Transverse colon (tissue), 4 donors: Measurements from ENCODE around the gene PEX14. TPM values are rescaled to one million over a fixed set of nuclear protein-coding genes. Genes with fewer than 3 reads are reported as not detected.

Experiments
- DNase-seq: peaks from one replicate; pipeline ENCODE4 v3.0.0-alpha.2; 2019
- H3K27ac ChIP-seq, 4 donors: fragments of 200-600 bp; sonication (generic); 2 replicates each; pipeline ENCODE4 v1.5.1; 2016 to 2018; ENCODE audit warnings: inconsistent platforms in 4 of 4
- H3K27me3 ChIP-seq: fragments of 200-600 bp; sonication (generic); 2 replicates; pipeline ENCODE4 v1.5.1; 2017; ENCODE audit warnings: inconsistent platforms
- H3K36me3 ChIP-seq, 4 donors: fragments of 200-600 bp; sonication (generic); 2 replicates each; pipeline ENCODE4 v1.5.1; 2017 to 2019; ENCODE audit warnings: inconsistent platforms in 4 of 4
- H3K4me1 ChIP-seq, 4 donors: fragments of 200-600 bp; sonication (generic); 2 replicates each; pipeline ENCODE4 v1.5.1; 2017 to 2020; ENCODE audit warnings: inconsistent platforms in 4 of 4
- H3K4me3 ChIP-seq, 4 donors: fragments of 200-600 bp; sonication (generic); 1 replicate in 1 of 4; 2 replicates in 3 of 4; pipeline versions ENCODE4 v1.5.1 to v1.6.1; 2017 to 2019; ENCODE audit warnings: inconsistent platforms in 4 of 4
- H3K9me3 ChIP-seq, 2 donors: fragments of 200-600 bp; sonication (generic); 2 replicates each; pipeline ENCODE4 v1.5.1; 2017 to 2019; ENCODE audit warnings: inconsistent platforms in 2 of 2
- CTCF ChIP-seq, 5 experiments: fragments of 200-600 bp in 3 of 5; fragments of 450-650 bp in 2 of 5; sonication (generic) in 3 of 5; IDR thresholded peaks; 1 replicate in 2 of 5; 2 replicates in 3 of 5; pipeline ENCODE4 v1.5.1; 2016 to 2017; ENCODE audit warnings: antibody characterized with exemption in 5 of 5, inconsistent platforms in 3 of 5, mild to moderate bottlenecking in 2 of 5, moderate library complexity in 1 of 5
- EP300 ChIP-seq: sonication (generic); formaldehyde crosslinking; IDR thresholded peaks from one replicate; pipeline ENCODE4 v1.6.1; 2017; ENCODE audit warnings: antibody characterized with exemption, low read depth
- POLR2A ChIP-seq: fragments of 450-650 bp; IDR thresholded peaks from one replicate; pipeline ENCODE4 v1.6.1; 2016; ENCODE audit warnings: antibody characterized with exemption, mild to moderate bottlenecking, moderate library complexity
- POLR2AphosphoS5 ChIP-seq, 3 donors: sonication (generic); formaldehyde crosslinking; IDR thresholded peaks; one replicate each; pipeline ENCODE4 v1.6.1; 2016; ENCODE audit warnings: antibody characterized with exemption in 3 of 3
- WGBS, 2 donors: methylation state at CpG; one replicate each; pipeline ENCODE4 v1.1.5; 2018; ENCODE audit warnings: low coverage in 1 of 2; 5-methylcytosine and 5-hydroxymethylcytosine counted together
- in situ Hi-C, 4 donors: fragments of 200-750 bp; cut with MboI; loops; one replicate each; pipeline versions ENCODE4 v1.15.0 to v1.15.1; 2017; ENCODE audit warnings: low sequenced_read_pairs in 3 of 4, low pct_ligation_motif_present in 1 of 4, low pct_unique_long_range_greater_than_20kb in 1 of 4
- intact Hi-C: fragments of 100-400 bp; cut with DNase I; formaldehyde crosslinking; loops from one replicate; pipeline ENCODE4 v1.15.1; 2023; ENCODE audit warnings: low total_unique reads
- total RNA-seq, 4 donors: library from RNA; depleted of rRNA; stranded (reverse); fragments of >200 nt; gene quantifications; one replicate each; pipeline ENCODE4 v1.1.0, GENCODE V29; 2016

PEX14 gene
- total RNA-seq, 4 donors from 2014 or later = 2.4 to 16.5 (median 12.6) TPM

- H3K4me3 ChIP-seq = no peak overlapping the region
- TF ChIP-seq POLR2A (no peak), POLR2AphosphoS5 (IDR thresholded peaks at IDR 0.05) (no peak), EP300 (no peak)
- WGBS, 2 donors = 58 to 88% methylated on average over 4 to 7 of the region's 7 CpGs
- in situ Hi-C loops = no loop called here
- no peaks in the 10 kb centered on the region for H3K9me3 ChIP-seq
- intact Hi-C loops = no loop called here
- DNase-seq = no peak
- peaks cover 0 to 9% (median 0%) of the 10 kb centered on the region in 4 donors for H3K4me1 ChIP-seq
- peaks cover 0 to 6% (median 0%) of the 10 kb centered on the region in 4 donors for H3K36me3 ChIP-seq
- peak overlapping the region; percentile 11 to 45 (median 38) for H3K27ac ChIP-seq
- H3K27me3 ChIP-seq = no peaks in the 10 kb centered on the region
These were observed 153.9 kb downstream of the PEX14 start for GRCh38 chr1:10628685-10629084.

- in situ Hi-C loops = no loop called here
- H3K36me3 ChIP-seq = peaks cover 0 to 2% (median 0%) of the 10 kb centered on the region in 4 donors
- TF ChIP-seq CTCF (IDR thresholded peaks at IDR 0.05) (no peak), POLR2AphosphoS5 (IDR thresholded peaks at IDR 0.05) (no peak), EP300 (no peak), POLR2A (no peak)
These were observed 154.5 kb downstream of the PEX14 start for GRCh38 chr1:10629091-10629815.

GRCh38 chr1:10629816-10630571, 155.2 kb downstream of the PEX14 start:
- intact Hi-C loops = no loop called here

More at GRCh38 chr1:10629091-10629815, 154.5 kb downstream of the PEX14 start:
- Histone ChIP-seq H3K27ac (peak overlapping the region; percentile 11 to 45 (median 38)), H3K27me3 (no peaks in the 10 kb centered on the region), H3K9me3 (no peaks in the 10 kb centered on the region), H3K4me1 (peaks cover 0 to 9% (median 0%) of the 10 kb centered on the region in 4 donors), H3K4me3 (no peak overlapping the region)
- intact Hi-C loops = no loop called here
- no peak for DNase-seq
- 92 to 95% methylated on average over 5 to 23 of the region's 25 CpGs for WGBS, 2 donors

GRCh38 chr1:10630661-10631120, 155.9 kb downstream of the PEX14 start:
- Histone ChIP-seq H3K27me3 (no peaks in the 10 kb centered on the region), H3K27ac (peak overlapping the region in 2 of 4 donors; percentile 7 to 15), H3K36me3 (no peaks in the 10 kb centered on the region), H3K9me3 (no peaks in the 10 kb centered on the region), H3K4me1 (peaks cover 3 to 20% (median 9%) of the 10 kb centered on the region in 4 donors), H3K4me3 (no peak overlapping the region)
- TF ChIP-seq POLR2A (no peak), EP300 (no peak), POLR2AphosphoS5 (IDR thresholded peaks at IDR 0.05) (no peak), CTCF (IDR thresholded peaks at IDR 0.05) (no peak)
- in situ Hi-C loops (no loop called here), intact Hi-C loops (no loop called here)
- DNase-seq = no peak
- 90% methylated on average over 13 of the region's 13 CpGs; no CpG with 5 or more reads in 1 of the 2 donors for WGBS, 2 donors

More at GRCh38 chr1:10629816-10630571, 155.2 kb downstream of the PEX14 start:
- WGBS, 2 donors = 93% methylated on average over 8 to 34 of the region's 36 CpGs
- in situ Hi-C loops = no loop called here
- no peaks in the 10 kb centered on the region for H3K27me3 ChIP-seq
- no peaks in the 10 kb centered on the region for H3K36me3 ChIP-seq
- H3K27ac ChIP-seq = peak overlapping the region in 1 of 4 donors; percentile 7
- H3K4me1 ChIP-seq = peaks cover 0 to 13% (median 2%) of the 10 kb centered on the region in 4 donors
- no peak overlapping the region for H3K4me3 ChIP-seq
- TF ChIP-seq EP300 = no peak
- no peak for TF ChIP-seq POLR2A
- TF ChIP-seq POLR2AphosphoS5 (IDR thresholded peaks at IDR 0.05) = no peak
- TF ChIP-seq CTCF (IDR thresholded peaks at IDR 0.05) = no peak
- no peak for DNase-seq
- H3K9me3 ChIP-seq = no peaks in the 10 kb centered on the region
